Breast epithelium (tissue), 3 donors: ENCODE results near the gene SCAI.

Experiments
- POLR2A ChIP-seq: fragments of 450-650 bp; IDR thresholded peaks from one replicate; pipeline ENCODE4 v1.6.1; 2016; ENCODE audit warnings: antibody characterized with exemption, mild to moderate bottlenecking, moderate library complexity
- TF ChIP-seq, protein P1 (sequence below), 3 donors: fragments of 450-650 bp; IDR thresholded peaks; one replicate each; pipeline ENCODE4 v1.5.1; 2016 to 2017; ENCODE audit warnings: antibody characterized with exemption in 3 of 3, mild to moderate bottlenecking in 3 of 3, moderate library complexity in 3 of 3

DNA sequence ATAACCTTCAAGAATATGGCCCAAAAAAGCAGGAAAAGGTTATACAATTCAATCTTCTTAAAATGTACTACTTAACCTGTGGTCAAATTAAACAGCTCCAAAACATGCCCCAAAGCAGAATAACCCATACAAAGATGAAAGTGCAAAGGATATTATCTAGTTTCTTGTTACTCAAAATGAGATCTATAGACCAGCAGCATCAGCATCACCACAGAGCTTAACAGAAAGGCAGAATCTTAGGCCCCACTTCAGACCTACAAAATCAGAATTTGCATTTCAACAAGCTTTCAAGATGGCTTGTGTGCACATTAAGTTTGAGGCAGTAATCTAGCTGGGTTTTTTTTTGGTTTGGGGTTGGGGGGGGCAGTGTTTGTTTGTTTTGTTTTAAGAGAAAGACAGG lies 54.0 kb downstream of the SCAI start:
- TF ChIP-seq, protein P1, sequence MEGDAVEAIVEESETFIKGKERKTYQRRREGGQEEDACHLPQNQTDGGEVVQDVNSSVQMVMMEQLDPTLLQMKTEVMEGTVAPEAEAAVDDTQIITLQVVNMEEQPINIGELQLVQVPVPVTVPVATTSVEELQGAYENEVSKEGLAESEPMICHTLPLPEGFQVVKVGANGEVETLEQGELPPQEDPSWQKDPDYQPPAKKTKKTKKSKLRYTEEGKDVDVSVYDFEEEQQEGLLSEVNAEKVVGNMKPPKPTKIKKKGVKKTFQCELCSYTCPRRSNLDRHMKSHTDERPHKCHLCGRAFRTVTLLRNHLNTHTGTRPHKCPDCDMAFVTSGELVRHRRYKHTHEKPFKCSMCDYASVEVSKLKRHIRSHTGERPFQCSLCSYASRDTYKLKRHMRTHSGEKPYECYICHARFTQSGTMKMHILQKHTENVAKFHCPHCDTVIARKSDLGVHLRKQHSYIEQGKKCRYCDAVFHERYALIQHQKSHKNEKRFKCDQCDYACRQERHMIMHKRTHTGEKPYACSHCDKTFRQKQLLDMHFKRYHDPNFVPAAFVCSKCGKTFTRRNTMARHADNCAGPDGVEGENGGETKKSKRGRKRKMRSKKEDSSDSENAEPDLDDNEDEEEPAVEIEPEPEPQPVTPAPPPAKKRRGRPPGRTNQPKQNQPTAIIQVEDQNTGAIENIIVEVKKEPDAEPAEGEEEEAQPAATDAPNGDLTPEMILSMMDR (IDR thresholded peaks at IDR 0.05) = no peak
- no peak for TF ChIP-seq POLR2A
